ENCODE measurements around the gene ACVR1. TPM values are rescaled to one million over a fixed set of nuclear protein-coding genes. Genes with fewer than 3 reads are reported as not detected.
A peak's percentile ranks its signal among the peaks of the same experiment; 100 is the strongest.

ACVR1 gene
- 20.0 and 21.5 TPM in 2 replicates for total RNA-seq (2014; rRNA removed; shearing (Covaris generic))
- polyA plus RNA-seq (2016; fragmentation: Nextera tagmentation; extraction: Ambion mirVana) = 8.9 and 9.2 TPM in 2 replicates
- long read RNA-seq, partial matches to known transcripts = 2 of 3 reads
- long read RNA-seq, other reads (novel, unspliced or antisense) = 0 of 3 reads

GRCh38 chr2:157876066-157876785, at the start of gene ACVR1:
TSS of gene ACVR1 (minus strand) at chr2:157876330. CDS start at chr2:157799493, 76,837 bp downstream.
- H3K36me3 Mint-ChIP-seq (ENCODE audit: low read depth) = no peaks in the 10 kb centered on the region; the same call in 2 of the 3 replicates
- H3K27ac Mint-ChIP-seq = peak within 1 kb of the TSS; percentile 90
- Histone ChIP-seq H3K4me2 (peak within 1 kb of the TSS; percentile 95), H3K36me3 (ENCODE audit: insufficient read depth) (no peaks in the 10 kb centered on the region), H3K79me2 (replicated peaks; ENCODE audit: insufficient read depth) (peaks cover 41% of the 10 kb centered on the region), H3K27ac (ENCODE audit: low read depth) (peak within 1 kb of the TSS; percentile 90), H3K9me2 (ENCODE audit: insufficient read depth) (no peaks in the 10 kb centered on the region), H3K4me3 (peak within 1 kb of the TSS; percentile 90), H3K4me1 (ENCODE audit: insufficient read depth) (peaks cover 52% of the 10 kb centered on the region), H4K20me1 (replicated peaks; ENCODE audit: insufficient read depth) (peaks cover 29% of the 10 kb centered on the region), H2AFZ (peak within 1 kb of the TSS; percentile 94), H3K27me3 (ENCODE audit: insufficient read depth) (peaks cover 6% of the 10 kb centered on the region; the same call in 1 of the 2 replicates), H3F3A (replicated peaks; ENCODE audit: low read depth) (0 out of 2 replicates have a peak, but pooled peaks cover 4% of the 10 kb centered on the region)
- no peaks in the 10 kb centered on the region; the same call in 2 of the 3 replicates for H3K9me3 Mint-ChIP-seq
- H3K4me1 Mint-ChIP-seq = peaks cover 50% of the 10 kb centered on the region
- no peak; the same call in 1 of the 2 replicates for TF ChIP-seq CREB1 (CRISPR knock-in tag; IDR thresholded peaks at IDR 0.05; ENCODE audit: low read depth)
- TF ChIP-seq REST (IDR thresholded peaks at IDR 0.05; ENCODE audit: unreplicated experiment) = peak; percentile 38
- TF ChIP-seq POLR2AphosphoS5 (IDR thresholded peaks at IDR 0.05; ENCODE audit: low read depth) = 0 out of 2 replicates have a peak, but pooled peaks have one; percentile 48
- TF ChIP-seq ZNF331 (CRISPR knock-in tag; IDR thresholded peaks at IDR 0.05; ENCODE audit: low read depth) = no peak
- no peak for TF ChIP-seq JUNB (IDR thresholded peaks at IDR 0.05; ENCODE audit: unreplicated experiment)
- no peak for TF ChIP-seq NANOG (IDR thresholded peaks at IDR 0.05; ENCODE audit: borderline replicate concordance)
- TF ChIP-seq, protein P1, sequence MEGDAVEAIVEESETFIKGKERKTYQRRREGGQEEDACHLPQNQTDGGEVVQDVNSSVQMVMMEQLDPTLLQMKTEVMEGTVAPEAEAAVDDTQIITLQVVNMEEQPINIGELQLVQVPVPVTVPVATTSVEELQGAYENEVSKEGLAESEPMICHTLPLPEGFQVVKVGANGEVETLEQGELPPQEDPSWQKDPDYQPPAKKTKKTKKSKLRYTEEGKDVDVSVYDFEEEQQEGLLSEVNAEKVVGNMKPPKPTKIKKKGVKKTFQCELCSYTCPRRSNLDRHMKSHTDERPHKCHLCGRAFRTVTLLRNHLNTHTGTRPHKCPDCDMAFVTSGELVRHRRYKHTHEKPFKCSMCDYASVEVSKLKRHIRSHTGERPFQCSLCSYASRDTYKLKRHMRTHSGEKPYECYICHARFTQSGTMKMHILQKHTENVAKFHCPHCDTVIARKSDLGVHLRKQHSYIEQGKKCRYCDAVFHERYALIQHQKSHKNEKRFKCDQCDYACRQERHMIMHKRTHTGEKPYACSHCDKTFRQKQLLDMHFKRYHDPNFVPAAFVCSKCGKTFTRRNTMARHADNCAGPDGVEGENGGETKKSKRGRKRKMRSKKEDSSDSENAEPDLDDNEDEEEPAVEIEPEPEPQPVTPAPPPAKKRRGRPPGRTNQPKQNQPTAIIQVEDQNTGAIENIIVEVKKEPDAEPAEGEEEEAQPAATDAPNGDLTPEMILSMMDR (conservative IDR thresholded peaks at IDR 0.05; ENCODE audit: low read depth in 2 of 2) = peak in 1 of 2 experiments; percentile 11; a peak in 1 of 4 replicates
- peak; percentile 97 for DNase-seq (ENCODE audit: low spot score)
- ATAC-seq = peak; percentile 80
- peak within 1 kb of the TSS; percentile 96 for H3K4me3 Mint-ChIP-seq
- peaks cover 10% of the 10 kb centered on the region for H3K27me3 Mint-ChIP-seq (ENCODE audit: insufficient read depth, low read depth, poor library complexity)

DNA sequence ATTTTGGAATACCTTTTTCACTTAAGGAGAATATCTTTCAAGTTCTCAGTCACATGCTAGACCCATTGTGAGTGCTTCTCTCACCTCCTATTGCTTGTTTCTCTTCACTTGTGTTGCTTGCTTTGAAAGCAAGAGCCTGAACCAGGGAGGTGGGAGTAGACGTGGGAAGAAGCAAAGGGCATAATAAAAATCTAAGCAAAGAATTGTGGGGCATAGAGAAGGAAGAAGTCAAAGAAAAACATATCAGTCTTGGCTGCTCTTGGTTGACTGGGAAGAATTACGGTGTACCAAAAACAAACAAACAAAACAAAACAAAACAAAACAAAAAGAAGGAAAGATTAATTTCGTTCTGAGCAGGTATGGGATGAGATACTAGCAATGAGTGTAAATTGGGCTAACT, 48.9 kb upstream of the ACVR1 start:
- Histone ChIP-seq H3K4me1 (ENCODE audit: insufficient read depth) (peaks cover 14% of the 10 kb centered on the region), H3K36me3 (ENCODE audit: insufficient read depth) (no peaks in the 10 kb centered on the region), H3K4me3 (no peak overlapping the region), H3K27ac (ENCODE audit: low read depth) (no peak overlapping the region), H3K79me2 (replicated peaks; ENCODE audit: insufficient read depth) (no peaks in the 10 kb centered on the region), H3K9me2 (ENCODE audit: insufficient read depth) (no peaks in the 10 kb centered on the region), H2AFZ (no peak overlapping the region), H3F3A (replicated peaks; ENCODE audit: low read depth) (no peaks in the 10 kb centered on the region), H4K20me1 (replicated peaks; ENCODE audit: insufficient read depth) (no peaks in the 10 kb centered on the region), H3K4me2 (no peak overlapping the region), H3K27me3 (ENCODE audit: insufficient read depth) (peaks cover 6% of the 10 kb centered on the region)
- ATAC-seq (no peak), DNase-seq (ENCODE audit: low spot score) (no peak)
- Mint-ChIP-seq H3K27ac (no peak overlapping the region), H3K4me3 (no peak overlapping the region), H3K27me3 (ENCODE audit: insufficient read depth, low read depth, poor library complexity) (peaks cover 17% of the 10 kb centered on the region), H3K36me3 (ENCODE audit: low read depth) (no peaks in the 10 kb centered on the region; the same call in 2 of the 3 replicates), H3K4me1 (peaks cover 19% of the 10 kb centered on the region), H3K9me3 (no peaks in the 10 kb centered on the region; the same call in 2 of the 3 replicates)
- TF ChIP-seq ZNF331 (CRISPR knock-in tag; IDR thresholded peaks at IDR 0.05; ENCODE audit: low read depth) = no peak
- TF ChIP-seq, protein P1 (conservative IDR thresholded peaks at IDR 0.05; ENCODE audit: low read depth in 2 of 2) = no peak
- TF ChIP-seq, protein P2, sequence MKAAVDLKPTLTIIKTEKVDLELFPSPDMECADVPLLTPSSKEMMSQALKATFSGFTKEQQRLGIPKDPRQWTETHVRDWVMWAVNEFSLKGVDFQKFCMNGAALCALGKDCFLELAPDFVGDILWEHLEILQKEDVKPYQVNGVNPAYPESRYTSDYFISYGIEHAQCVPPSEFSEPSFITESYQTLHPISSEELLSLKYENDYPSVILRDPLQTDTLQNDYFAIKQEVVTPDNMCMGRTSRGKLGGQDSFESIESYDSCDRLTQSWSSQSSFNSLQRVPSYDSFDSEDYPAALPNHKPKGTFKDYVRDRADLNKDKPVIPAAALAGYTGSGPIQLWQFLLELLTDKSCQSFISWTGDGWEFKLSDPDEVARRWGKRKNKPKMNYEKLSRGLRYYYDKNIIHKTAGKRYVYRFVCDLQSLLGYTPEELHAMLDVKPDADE (IDR thresholded peaks at IDR 0.05) = no peak
- no peak for TF ChIP-seq EZH2phosphoT487 (IDR thresholded peaks at IDR 0.05; ENCODE audit: unreplicated experiment)
- TF ChIP-seq NANOG (IDR thresholded peaks at IDR 0.05; ENCODE audit: borderline replicate concordance) = no peak
- no peak for TF ChIP-seq POLR2AphosphoS5 (IDR thresholded peaks at IDR 0.05; ENCODE audit: low read depth)

Measured in GM23338 (cell line).